Measurements from ENCODE around the gene CCDC83.

GRCh38 chr11:85898456-85898855 lies 43.3 kb downstream of the CCDC83 start:
- TF ChIP-seq CTCF (IDR thresholded peaks at IDR 0.05) = no peak
- no peak for TF ChIP-seq POLR2A (IDR thresholded peaks at IDR 0.05)
- TF ChIP-seq EP300 (IDR thresholded peaks at IDR 0.05) = no peak
- TF ChIP-seq POLR2AphosphoS5 (IDR thresholded peaks at IDR 0.05) = no peak
